MM.1S (cell line): ENCODE data around the gene TSPAN31.
A peak's percentile ranks its signal among the peaks of the same experiment; 100 is the strongest.

Experiments
- DNase-seq: peaks from one replicate; pipeline ENCODE4 v3.0.0-alpha.2; 2015
- H2AFZ ChIP-seq: fragments of 300-600 bp; sonication (generic); 2 replicates; pipeline ENCODE4 v1.6.0; 2016; ENCODE audit warnings: antibody characterized with exemption, low read length
- H3F3A ChIP-seq: fragments of 300-600 bp; sonication (generic); 2 replicates; pipeline ENCODE4 v1.6.1; 2016; ENCODE audit warnings: mild to moderate bottlenecking, antibody characterized with exemption, low read length, moderate library complexity, mixed read lengths; ENCODE audit not compliant: insufficient read depth
- H3K27ac ChIP-seq: fragments of 300-600 bp; sonication (generic); 2 replicates; pipeline ENCODE4 v1.5.1; 2016; ENCODE audit warnings: mild to moderate bottlenecking, low read length
- H3K27me3 ChIP-seq: fragments of 300-600 bp; sonication (generic); replicated peaks from 2 replicates; pipeline ENCODE4 v1.6.0; 2016; ENCODE audit warnings: low read length; ENCODE audit not compliant: insufficient read depth
- H3K36me3 ChIP-seq: fragments of 300-600 bp; sonication (generic); replicated peaks from 2 replicates; pipeline ENCODE4 v1.6.1; 2016; ENCODE audit warnings: mild to moderate bottlenecking, low read length, mixed read lengths; ENCODE audit not compliant: insufficient read depth
- H3K4me1 ChIP-seq: fragments of 300-600 bp; sonication (generic); 2 replicates; pipeline ENCODE4 v1.6.1; 2016; ENCODE audit warnings: low read length, mixed read lengths
- H3K4me2 ChIP-seq: fragments of 300-600 bp; sonication (generic); 2 replicates; pipeline ENCODE4 v1.6.0; 2016; ENCODE audit warnings: low read depth, low read length
- H3K4me3 ChIP-seq: fragments of 300-600 bp; sonication (generic); 2 replicates; pipeline ENCODE4 v1.5.1; 2016; ENCODE audit warnings: low read length, mixed read lengths
- H3K79me2 ChIP-seq: fragments of 300-600 bp; sonication (generic); 2 replicates; pipeline ENCODE4 v1.6.1; 2016; ENCODE audit warnings: mixed run types, low read length, mixed read lengths
- H3K9ac ChIP-seq: fragments of 300-600 bp; sonication (generic); 2 replicates; pipeline ENCODE4 v1.6.1; 2016; ENCODE audit warnings: low read length, mixed read lengths
- H3K9me2 ChIP-seq: fragments of 300-600 bp; sonication (generic); replicated peaks from 2 replicates; pipeline ENCODE4 v1.6.1; 2016; ENCODE audit warnings: mild to moderate bottlenecking, low read length, mixed read lengths; ENCODE audit not compliant: insufficient read depth
- H3K9me3 ChIP-seq: fragments of 300-600 bp; sonication (generic); replicated peaks from 2 replicates; pipeline ENCODE4 v1.6.1; 2016; ENCODE audit warnings: mild to moderate bottlenecking, low read length, mixed read lengths; ENCODE audit not compliant: insufficient read depth
- H4K20me1 ChIP-seq: fragments of 300-600 bp; sonication (generic); 2 replicates; pipeline ENCODE4 v1.6.1; 2016; ENCODE audit warnings: mild to moderate bottlenecking, low read length, moderate library complexity, mixed read lengths; ENCODE audit not compliant: insufficient read depth
- CTCF ChIP-seq: fragments of 300-600 bp; sonication (generic); IDR thresholded peaks from 2 replicates; pipeline ENCODE4 v1.5.1; 2016; ENCODE audit warnings: antibody characterized with exemption, low read length, mixed read lengths
- EZH2 ChIP-seq: fragments of 300-600 bp; sonication (generic); optimal IDR thresholded peaks from 2 replicates; pipeline ENCODE3; 2017; ENCODE audit warnings: low read depth, mild to moderate bottlenecking, antibody characterized with exemption, low read length, mixed read lengths
- EZH2phosphoT487 ChIP-seq: fragments of 300-600 bp; sonication (generic); IDR thresholded peaks from 2 replicates; pipeline ENCODE4 v1.6.1; 2018; ENCODE audit warnings: antibody characterized with exemption, low read length

The TSPAN31 gene

GRCh38 chr12:57763881-57764661 lies 19.2 kb downstream of the TSPAN31 start:
- Histone ChIP-seq H3K9ac (no peak overlapping the region), H3K36me3 (no peaks in the 10 kb centered on the region), H3K4me2 (peak overlapping the region; percentile 90; the same call in 1 of the 2 replicates)

GRCh38 chr12:57764662-57765002 lies 19.8 kb downstream of the TSPAN31 start:
- Histone ChIP-seq H2AFZ (peak overlapping the region; percentile 84), H3K79me2 (no peaks in the 10 kb centered on the region), H3F3A (no peaks in the 10 kb centered on the region), H4K20me1 (no peaks in the 10 kb centered on the region), H3K4me1 (peaks cover 6% of the 10 kb centered on the region; the same call in 1 of the 2 replicates), H3K4me2 (peak overlapping the region; percentile 90), H3K36me3 (no peaks in the 10 kb centered on the region), H3K9me2 (no peaks in the 10 kb centered on the region), H3K27me3 (peaks cover 34% of the 10 kb centered on the region), H3K9ac (peak overlapping the region; percentile 34; the same call in 1 of the 2 replicates), H3K9me3 (no peaks in the 10 kb centered on the region), H3K4me3 (peak overlapping the region; percentile 60), H3K27ac (no peak overlapping the region)
- no peak for TF ChIP-seq CTCF
- TF ChIP-seq EZH2phosphoT487: no peak
- no peak for DNase-seq

More at GRCh38 chr12:57763881-57764661, 19.2 kb downstream of the TSPAN31 start:
- no peak for TF ChIP-seq EZH2phosphoT487
- no peak for TF ChIP-seq CTCF
- no peak for TF ChIP-seq EZH2
- Histone ChIP-seq H3K4me3 (peak overlapping the region; percentile 60), H2AFZ (no peak overlapping the region), H3K4me1 (peaks cover 6% of the 10 kb centered on the region; the same call in 1 of the 2 replicates), H4K20me1 (no peaks in the 10 kb centered on the region), H3F3A (no peaks in the 10 kb centered on the region), H3K27me3 (peaks cover 34% of the 10 kb centered on the region), H3K79me2 (no peaks in the 10 kb centered on the region), H3K9me2 (no peaks in the 10 kb centered on the region), H3K9me3 (no peaks in the 10 kb centered on the region), H3K27ac (no peak overlapping the region)
- DNase-seq: no peak

GRCh38 chr12:57765003-57765697 lies 20.3 kb downstream of the TSPAN31 start:
- Histone ChIP-seq H3K9me3 (no peaks in the 10 kb centered on the region), H4K20me1 (no peaks in the 10 kb centered on the region), H3K4me2 (peak overlapping the region; percentile 90), H3K36me3 (no peaks in the 10 kb centered on the region; the same call in 1 of the 2 replicates), H3K4me3 (peak overlapping the region; percentile 60), H3K79me2 (no peaks in the 10 kb centered on the region), H3F3A (no peaks in the 10 kb centered on the region), H3K27ac (no peak overlapping the region), H3K27me3 (peaks cover 34% of the 10 kb centered on the region), H2AFZ (peak overlapping the region; percentile 84), H3K4me1 (peaks cover 6% of the 10 kb centered on the region; the same call in 1 of the 2 replicates), H3K9me2 (no peaks in the 10 kb centered on the region), H3K9ac (peak overlapping the region; percentile 34; the same call in 1 of the 2 replicates)
- DNase-seq: peak; percentile 21
- TF ChIP-seq EZH2: no peak
- no peak for TF ChIP-seq EZH2phosphoT487
- peak; percentile 50 for TF ChIP-seq CTCF
